Endothelial cell of umbilical vein (primary cell): ENCODE results near the gene CNP. TPM values are rescaled to one million over a fixed set of nuclear protein-coding genes. Genes with fewer than 3 reads are reported as not detected.

Source experiments
- BruUV-seq: library from RNA; stranded (reverse); fragments of 400-500 nt; replicated peaks from 2 replicates; lab custom pipeline; 2021; lab: Mats Ljungman, UMichigan
- CTCF ChIA-PET: fragments of 300-600, 350-600 bp; sonication (Branson Sonifier 250); formaldehyde crosslinking; loops from one replicate; lab custom pipeline; 2021; ENCODE audit warnings: antibody characterized with exemption, inconsistent platforms; lab: Charles Lee
- POLR2A ChIA-PET: fragments of 300-600, 350-600 bp; sonication (Branson Sonifier 250); formaldehyde crosslinking; loops from one replicate; lab custom pipeline; 2021; ENCODE audit warnings: antibody characterized with exemption, inconsistent platforms; lab: Charles Lee
- DNase-seq: peaks from one replicate; pipeline ENCODE4 v3.0.0-alpha.2; 2011; ENCODE audit warnings: low read depth, low spot score
- FAIRE-seq: peaks from 2 replicates; lab custom pipeline; 2011; peaks lifted over from hg19 to GRCh38; lab: Jason Lieb, UNC
- H2AFZ ChIP-seq: 2 replicates; pipeline ENCODE4 v1.6.0; 2012; ENCODE audit warnings: low read depth, low read length, control low read depth, inconsistent platforms
- H3K27ac ChIP-seq: 2 replicates; pipeline ENCODE4 v1.5.1; 2011; ENCODE audit warnings: low read depth, mild to moderate bottlenecking, control low read depth, low read length, moderate library complexity; ENCODE audit not compliant: insufficient read depth
- H3K27me3 ChIP-seq, 2 experiments: 2 replicates each; pipeline versions ENCODE4 v1.6.0 to v1.6.1; 2011; ENCODE audit warnings: low read length in 2 of 2, mixed read lengths in 1 of 2; ENCODE audit not compliant: control insufficient read depth in 2 of 2, insufficient read depth in 2 of 2
- H3K36me3 ChIP-seq, 2 experiments: 2 replicates in 1 of 2; 3 replicates in 1 of 2; pipeline ENCODE4 v1.5.1; 2011; ENCODE audit warnings: low read length in 2 of 2, mild to moderate bottlenecking in 1 of 2, moderate library complexity in 1 of 2; ENCODE audit not compliant: control insufficient read depth in 2 of 2, insufficient read depth in 2 of 2; ENCODE audit errors: extremely low read depth in 1 of 2
- H3K4me1 ChIP-seq: 3 replicates; pipeline ENCODE4 v1.5.1; 2011; ENCODE audit warnings: mild to moderate bottlenecking, low read length; ENCODE audit not compliant: control insufficient read depth, insufficient read depth; ENCODE audit errors: extremely low read depth
- H3K4me2 ChIP-seq: 2 replicates; pipeline ENCODE4 v1.6.1; 2011; ENCODE audit warnings: low read length, control low read depth, mixed read lengths; ENCODE audit not compliant: insufficient read depth
- H3K4me3 ChIP-seq, 3 experiments: fragments of 200-600 bp in 1 of 3; sonication (generic), shearing (Covaris generic) in 1 of 3; replicated peaks in 1 of 3; 2 replicates each; pipeline ENCODE4 v1.5.1; 2011 to 2016; ENCODE audit warnings: control low read depth in 3 of 3, low read length in 3 of 3, mild to moderate bottlenecking in 2 of 3, inconsistent platforms in 1 of 3, low read depth in 1 of 3, moderate library complexity in 1 of 3; ENCODE audit not compliant: insufficient read depth in 1 of 3
- H3K79me2 ChIP-seq: 2 replicates; pipeline ENCODE4 v1.6.0; 2012; ENCODE audit warnings: low read length, inconsistent platforms; ENCODE audit not compliant: control insufficient read depth, insufficient read depth
- H3K9ac ChIP-seq: replicated peaks from 2 replicates; pipeline ENCODE3; 2011; ENCODE audit warnings: low read length, control low read depth; ENCODE audit not compliant: insufficient read depth; ENCODE audit errors: extremely low read depth
- H3K9me1 ChIP-seq: replicated peaks from 3 replicates; pipeline ENCODE4 v1.6.0; 2011; ENCODE audit warnings: mild to moderate bottlenecking, low read length; ENCODE audit not compliant: control insufficient read depth, insufficient read depth; ENCODE audit errors: extremely low read depth
- H3K9me3 ChIP-seq: replicated peaks from 2 replicates; pipeline ENCODE4 v1.5.1; 2012; ENCODE audit warnings: low read length, inconsistent platforms; ENCODE audit not compliant: control insufficient read depth, insufficient read depth
- H4K20me1 ChIP-seq: replicated peaks from 2 replicates; pipeline ENCODE3; 2011; ENCODE audit warnings: mild to moderate bottlenecking, low read length; ENCODE audit not compliant: control insufficient read depth, insufficient read depth; ENCODE audit errors: extremely low read depth
- CTCF ChIP-seq, 2 donors: IDR thresholded peaks; 1 replicate in 1 of 2; 2 replicates in 1 of 2; pipeline ENCODE4 v1.5.1; 2011; ENCODE audit warnings: low read length in 2 of 2, mild to moderate bottlenecking in 2 of 2, moderate library complexity in 2 of 2, control low read depth in 1 of 2, inconsistent platforms in 1 of 2, low read depth in 1 of 2; ENCODE audit not compliant: insufficient read depth in 1 of 2; ENCODE audit errors: extremely low read depth in 1 of 2
- EZH2 ChIP-seq: IDR thresholded peaks from 2 replicates; pipeline ENCODE4 v1.6.1; 2012; ENCODE audit warnings: borderline replicate concordance, low read depth, mild to moderate bottlenecking, moderate library complexity, low read length, inconsistent platforms; ENCODE audit not compliant: severe bottlenecking
- FOS ChIP-seq: IDR thresholded peaks from 2 replicates; pipeline ENCODE4 v1.6.1; 2011; ENCODE audit warnings: mild to moderate bottlenecking, low read length, moderate library complexity, borderline replicate concordance; ENCODE audit not compliant: insufficient read depth
- GATA2 ChIP-seq: IDR thresholded peaks from 2 replicates; pipeline ENCODE4 v1.7.0; 2011; ENCODE audit warnings: low read depth, mild to moderate bottlenecking, moderate library complexity, mixed read lengths, low read length; ENCODE audit not compliant: insufficient read length, insufficient read depth
- JUN ChIP-seq: IDR thresholded peaks from 2 replicates; pipeline ENCODE4 v1.6.1; 2011; ENCODE audit warnings: borderline replicate concordance, low read depth; ENCODE audit not compliant: insufficient read length, insufficient read depth
- MYC ChIP-seq: IDR thresholded peaks from one replicate; pipeline ENCODE4 v1.6.1; 2011; ENCODE audit warnings: mild to moderate bottlenecking, low read depth, low read length
- POLR2A ChIP-seq: IDR thresholded peaks from 2 replicates; pipeline ENCODE4 v1.6.1; 2012; ENCODE audit warnings: low read depth, mild to moderate bottlenecking, control low read depth, low read length
- POLR2AphosphoS5 ChIP-seq: IDR thresholded peaks from 2 replicates; pipeline ENCODE4 v1.6.1; 2012; ENCODE audit warnings: low read depth, mild to moderate bottlenecking, control low read depth, low read length, moderate library complexity; ENCODE audit not compliant: insufficient read depth
- dilution Hi-C: fragments of 300-500 bp; cut with MboI; formaldehyde crosslinking; loops from one replicate; pipeline ENCODE4 v1.15.0; 2019; ENCODE audit warnings: low sequenced_read_pairs; ENCODE audit not compliant: extremely low pct_ligation_motif_present
- intact Hi-C: fragments of 100-400 bp; cut with micrococcal nuclease; formaldehyde crosslinking; loops from one replicate; pipeline ENCODE4 v1.10.0; 2022
- polyA plus RNA-seq, 4 experiments: library from polyadenylated mRNA; depleted of rRNA in 3 of 4; stranded (reverse) in 3 of 4; unstranded in 1 of 4; fragments of >200 nt; gene quantifications; 2 replicates each; pipeline versions ENCODE4 v1.2.1 to v1.2.3, GENCODE V29; 2011 to 2012; ENCODE audit warnings: missing spikeins in 1 of 4
- total RNA-seq: library from RNA; stranded (reverse); gene quantifications from 2 replicates; pipeline ENCODE4 v1.2.3, GENCODE V29; 2021
- TF ChIP-seq, protein P1 (sequence below): IDR thresholded peaks from 2 replicates; pipeline ENCODE4 v1.6.1; 2011; ENCODE audit not compliant: insufficient read depth, insufficient read length

The CNP gene
- total and polyA plus RNA-seq, 2 donors (not counting 3 experiments of a cell fraction or from before 2014, with no cell fraction given) = 49.4 to 84.9 TPM

GRCh38 chr17:41982026-41982760 is 15.6 kb downstream of the CNP start:
- Histone ChIP-seq H3K27me3 (no peaks in the 10 kb centered on the region), H3K4me3 (no peak overlapping the region), H3K9me1 (no peaks in the 10 kb centered on the region), H3K4me1 (no peaks in the 10 kb centered on the region), H3K4me2 (no peak overlapping the region), H3K9ac (no peak overlapping the region), H4K20me1 (no peaks in the 10 kb centered on the region), H3K79me2 (no peaks in the 10 kb centered on the region), H3K9me3 (no peaks in the 10 kb centered on the region), H3K27ac (no peak overlapping the region), H3K36me3 (peaks cover 19 to 38% of the 10 kb centered on the region in 2 experiments), H2AFZ (no peak overlapping the region)
- POLR2A ChIA-PET = no interaction called here
- intact Hi-C loops (no loop called here), dilution Hi-C loops (no loop called here)
- FAIRE-seq = no peak
- no peak for DNase-seq
- TF ChIP-seq EZH2 (no peak), FOS (no peak), MYC (no peak), CTCF (IDR thresholded peaks at IDR 0.05; ENCODE audit: extremely low read depth in 1 of 2, insufficient read depth in 1 of 2, low read depth in 1 of 2, low read length in 2 of 2) (no peak), POLR2AphosphoS5 (no peak), POLR2A (no peak), JUN (no peak), GATA2 (no peak)
- TF ChIP-seq, protein P1, sequence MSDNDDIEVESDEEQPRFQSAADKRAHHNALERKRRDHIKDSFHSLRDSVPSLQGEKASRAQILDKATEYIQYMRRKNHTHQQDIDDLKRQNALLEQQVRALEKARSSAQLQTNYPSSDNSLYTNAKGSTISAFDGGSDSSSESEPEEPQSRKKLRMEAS = no peak
- BruUV-seq = no TSS peak
- CTCF ChIA-PET = interaction anchor here (0.9 kb wide), 1 partner anchor 9 kb away, joined by 3 read pairs; no protein-coding TSS in a partner anchor
